K562 (cell line): ENCODE measurements around the gene RAMAC.

Source experiments
- MTA1 ChIP-seq: fragments of 450-650 bp; IDR thresholded peaks from 2 replicates; pipeline ENCODE4 v1.6.1; 2017; ENCODE audit warnings: borderline replicate concordance
- NFATC3 ChIP-seq: fragments of 450-650 bp; IDR thresholded peaks from 2 replicates; pipeline ENCODE4 v1.6.1; 2017; ENCODE audit warnings: mild to moderate bottlenecking
- ZNF121 ChIP-seq: sonication (generic); formaldehyde crosslinking; conservative IDR thresholded peaks from 2 replicates; pipeline ENCODE4 v1.8.0; 2022; ENCODE audit warnings: missing genetic modification reagents
- TF ChIP-seq, protein P1 (sequence below), 3 experiments: IDR thresholded peaks in 2 of 3; conservative IDR thresholded peaks in 1 of 3; 2 replicates each; pipeline ENCODE4 v1.5.1; 2011 to 2012; ENCODE audit warnings: low read length in 3 of 3, mild to moderate bottlenecking in 3 of 3, control low read depth in 2 of 3, improper control_type of control experiment in 1 of 3, inconsistent platforms in 1 of 3, low read depth in 1 of 3, mixed read lengths in 1 of 3, moderate library complexity in 1 of 3; ENCODE audit not compliant: insufficient read depth in 2 of 3
- TF ChIP-seq, protein P2 (sequence below): fragments of 450-650 bp; conservative IDR thresholded peaks from 2 replicates; pipeline ENCODE4 v1.6.1; 2016; ENCODE audit warnings: missing genetic modification characterization, low read depth, mild to moderate bottlenecking, missing compliant biosample characterization, moderate library complexity

DNA sequence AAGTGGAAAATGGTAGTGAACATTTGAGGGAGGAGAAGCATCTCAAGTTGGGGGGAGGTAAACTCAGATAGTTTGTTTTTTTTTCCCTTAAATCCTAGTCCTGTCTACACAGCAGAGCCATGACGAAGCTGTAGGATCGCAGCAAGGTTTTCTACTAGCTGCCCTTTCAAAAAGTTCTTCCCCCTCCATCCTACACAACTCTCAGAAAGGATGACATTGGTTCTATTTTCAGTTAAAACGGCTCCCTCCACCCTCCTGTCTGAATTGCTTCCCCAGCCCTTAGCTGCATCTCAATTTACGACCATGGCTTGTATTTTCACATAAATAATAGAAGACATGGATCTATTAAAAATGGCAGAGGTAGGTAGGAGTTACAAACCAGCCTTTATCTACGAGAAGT lies 35.7 kb upstream of the RAMAC start:
- TF ChIP-seq, protein P1, sequence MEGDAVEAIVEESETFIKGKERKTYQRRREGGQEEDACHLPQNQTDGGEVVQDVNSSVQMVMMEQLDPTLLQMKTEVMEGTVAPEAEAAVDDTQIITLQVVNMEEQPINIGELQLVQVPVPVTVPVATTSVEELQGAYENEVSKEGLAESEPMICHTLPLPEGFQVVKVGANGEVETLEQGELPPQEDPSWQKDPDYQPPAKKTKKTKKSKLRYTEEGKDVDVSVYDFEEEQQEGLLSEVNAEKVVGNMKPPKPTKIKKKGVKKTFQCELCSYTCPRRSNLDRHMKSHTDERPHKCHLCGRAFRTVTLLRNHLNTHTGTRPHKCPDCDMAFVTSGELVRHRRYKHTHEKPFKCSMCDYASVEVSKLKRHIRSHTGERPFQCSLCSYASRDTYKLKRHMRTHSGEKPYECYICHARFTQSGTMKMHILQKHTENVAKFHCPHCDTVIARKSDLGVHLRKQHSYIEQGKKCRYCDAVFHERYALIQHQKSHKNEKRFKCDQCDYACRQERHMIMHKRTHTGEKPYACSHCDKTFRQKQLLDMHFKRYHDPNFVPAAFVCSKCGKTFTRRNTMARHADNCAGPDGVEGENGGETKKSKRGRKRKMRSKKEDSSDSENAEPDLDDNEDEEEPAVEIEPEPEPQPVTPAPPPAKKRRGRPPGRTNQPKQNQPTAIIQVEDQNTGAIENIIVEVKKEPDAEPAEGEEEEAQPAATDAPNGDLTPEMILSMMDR (IDR thresholded peaks at IDR 0.05 in 2 of 3, conservative IDR thresholded peaks at IDR 0.05 in 1 of 3; ENCODE audit: insufficient read depth in 2 of 3, low read depth in 1 of 3, low read length in 3 of 3): no peak
- TF ChIP-seq MTA1: no peak
- no peak for TF ChIP-seq ZNF121 (CRISPR knock-in tag)
- no peak for TF ChIP-seq NFATC3
- TF ChIP-seq, protein P2, sequence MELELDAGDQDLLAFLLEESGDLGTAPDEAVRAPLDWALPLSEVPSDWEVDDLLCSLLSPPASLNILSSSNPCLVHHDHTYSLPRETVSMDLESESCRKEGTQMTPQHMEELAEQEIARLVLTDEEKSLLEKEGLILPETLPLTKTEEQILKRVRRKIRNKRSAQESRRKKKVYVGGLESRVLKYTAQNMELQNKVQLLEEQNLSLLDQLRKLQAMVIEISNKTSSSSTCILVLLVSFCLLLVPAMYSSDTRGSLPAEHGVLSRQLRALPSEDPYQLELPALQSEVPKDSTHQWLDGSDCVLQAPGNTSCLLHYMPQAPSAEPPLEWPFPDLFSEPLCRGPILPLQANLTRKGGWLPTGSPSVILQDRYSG (tag): no peak
